ENCODE measurements around the gene TEP1. TPM values are rescaled to one million over a fixed set of nuclear protein-coding genes. Genes with fewer than 3 reads are reported as not detected.
A peak's percentile ranks its signal among the peaks of the same experiment; 100 is the strongest.

The TEP1 gene
- total RNA-seq, 2 experiments from 2014 or later = 60.7 to 63.5 TPM

DNA sequence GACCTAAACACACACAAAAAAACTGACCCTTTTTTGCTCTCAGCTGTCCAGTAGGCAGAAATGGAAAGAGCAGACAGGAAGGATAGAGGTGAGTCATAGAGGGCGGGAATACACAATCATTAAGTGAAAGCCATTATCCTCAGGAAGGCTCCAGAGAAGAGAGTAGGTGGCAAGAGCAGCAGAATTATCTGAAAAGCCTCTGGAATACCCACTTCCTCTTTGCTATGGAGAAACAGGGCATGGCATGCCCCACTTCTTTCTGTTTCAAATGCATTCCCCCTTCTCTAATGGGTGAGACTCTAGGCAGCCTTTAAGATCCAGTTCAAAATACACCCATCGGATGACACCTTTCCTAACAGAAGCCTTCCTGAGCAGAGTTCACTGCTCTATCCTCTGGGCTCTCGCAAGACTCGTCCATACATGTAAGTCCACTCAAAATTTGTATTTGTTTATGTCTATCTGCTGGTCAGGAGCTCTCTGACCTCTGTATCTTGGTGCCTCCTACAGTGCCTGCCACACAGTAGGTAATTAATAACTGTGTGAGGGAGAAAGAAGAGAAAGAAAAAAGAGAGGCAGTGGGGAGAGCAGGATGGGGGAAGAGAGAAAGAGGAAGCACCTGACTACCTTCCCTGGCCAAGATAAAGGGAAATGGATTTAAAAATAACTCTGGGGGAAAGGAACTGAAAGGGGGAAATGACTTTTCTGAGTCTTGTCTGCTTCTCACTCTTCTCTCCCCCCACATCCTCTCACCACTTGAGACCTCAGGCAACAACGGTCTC lies 14.1 kb upstream of the TEP1 start:
- ChIA-PET POLR2A (interaction anchor here (1.8 kb wide), 1 partner anchor 84 kb away, joined by 6 read pairs; the partner anchor contains the start of gene PARP2), CTCF (no interaction called here)
- Mint-ChIP-seq H3K27ac (peak overlapping the region; percentile 28), H3K9me3 (no peaks in the 10 kb centered on the region), H3K27me3 (peaks cover 3% of the 10 kb centered on the region), H3K4me3 (no peak overlapping the region), H3K36me3 (ENCODE audit: low read depth) (no peaks in the 10 kb centered on the region), H3K4me1 (peaks cover 20% of the 10 kb centered on the region)
- no peak for DNase-seq

DNA sequence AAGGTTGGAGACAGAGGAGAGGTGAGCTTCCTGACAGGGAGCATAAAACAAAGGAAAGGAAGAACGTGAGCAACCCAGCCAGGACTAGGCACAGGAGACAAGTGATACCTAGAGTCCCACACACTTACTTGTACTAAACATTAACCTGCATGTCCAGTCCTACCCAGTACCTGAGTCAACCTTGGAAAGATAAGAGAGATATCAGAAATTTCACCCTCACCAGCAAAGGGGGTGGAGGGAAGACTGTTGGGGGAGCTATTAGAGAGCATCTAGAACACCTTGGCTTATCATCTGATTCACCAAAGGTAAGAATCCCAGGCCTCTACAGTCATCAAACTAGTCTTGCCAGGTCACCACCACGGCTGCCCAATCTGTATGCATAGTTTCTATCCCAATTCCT lies 11.6 kb upstream of the TEP1 start:
- Mint-ChIP-seq H3K4me3 (no peak overlapping the region), H3K27me3 (peaks cover 3% of the 10 kb centered on the region), H3K36me3 (ENCODE audit: low read depth) (no peaks in the 10 kb centered on the region), H3K4me1 (peaks cover 20% of the 10 kb centered on the region), H3K27ac (no peak overlapping the region), H3K9me3 (no peaks in the 10 kb centered on the region)
- POLR2A ChIA-PET = interaction anchor here (1.5 to 1.8 kb wide), 3 partner anchors 12 to 82 kb away, joined by 3 to 6 read pairs (median 4); partner anchors contain the start of genes APEX1, OSGEP, PARP2 and TEP1
- no peak for DNase-seq
- CTCF ChIA-PET = interaction anchor here (3.8 kb wide), 1 partner anchor 11 kb away, joined by 28 read pairs; the partner anchor contains the start of gene TEP1

DNA sequence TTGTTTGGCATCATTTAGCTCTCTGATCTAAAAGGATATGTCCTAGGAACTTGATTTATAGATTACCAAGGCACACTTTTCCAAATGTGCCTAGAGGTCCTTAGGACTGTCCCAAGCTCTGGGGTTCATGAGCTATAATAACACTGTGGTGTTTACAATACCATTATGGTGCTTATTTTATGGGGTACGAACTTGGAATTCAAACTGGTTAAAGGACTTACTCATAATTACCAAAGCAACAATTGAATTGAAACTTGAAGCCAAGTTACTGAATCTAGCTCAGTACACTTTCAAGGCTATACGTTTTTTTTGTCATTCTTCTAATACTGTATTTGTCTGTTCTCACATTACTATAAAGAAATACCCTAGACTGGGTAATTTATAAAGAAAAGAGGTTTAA lies 9.6 kb upstream of the TEP1 start:
- H3K36me3 Mint-ChIP-seq (ENCODE audit: low read depth) = no peaks in the 10 kb centered on the region
- no peak for DNase-seq
- H3K4me1 Mint-ChIP-seq = peaks cover 9% of the 10 kb centered on the region
- ChIA-PET CTCF (interaction anchor here (3.8 kb wide), 1 partner anchor 9 kb away, joined by 28 read pairs; the partner anchor contains the start of gene TEP1), POLR2A (interaction anchor here (1.6 kb wide), 1 partner anchor 9 kb away, joined by 5 read pairs; the partner anchor contains the start of gene TEP1)
- H3K27ac Mint-ChIP-seq = no peak overlapping the region
- H3K4me3 Mint-ChIP-seq = no peak overlapping the region
- H3K27me3 Mint-ChIP-seq = peaks cover 3% of the 10 kb centered on the region
- no peaks in the 10 kb centered on the region for H3K9me3 Mint-ChIP-seq

DNA sequence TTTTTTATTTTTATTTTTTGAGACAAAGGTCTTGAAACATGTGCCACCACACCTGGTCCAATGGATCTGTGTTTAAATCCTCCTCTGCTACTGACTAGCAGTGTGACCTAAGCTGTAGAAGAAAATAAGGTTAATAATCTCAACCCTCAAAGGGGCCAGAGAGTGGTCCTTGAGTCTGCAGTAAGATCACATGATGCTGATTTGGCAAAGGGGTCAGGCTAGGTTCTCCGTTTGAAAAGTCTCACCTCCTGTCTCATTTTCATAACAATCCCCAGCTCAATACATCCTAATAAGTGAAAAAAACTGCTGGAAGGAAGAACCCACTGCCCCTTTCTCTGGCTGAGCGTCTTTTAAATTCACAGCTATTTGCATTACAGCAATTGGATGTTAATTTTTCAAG lies 8.0 kb upstream of the TEP1 start:
- CTCF ChIA-PET = interaction anchor here (1.0 kb wide), 1 partner anchor 40 kb away, joined by 3 read pairs; the partner anchor contains the start of gene PIP4P1
- no peaks in the 10 kb centered on the region for H3K36me3 Mint-ChIP-seq (ENCODE audit: low read depth)

DNA sequence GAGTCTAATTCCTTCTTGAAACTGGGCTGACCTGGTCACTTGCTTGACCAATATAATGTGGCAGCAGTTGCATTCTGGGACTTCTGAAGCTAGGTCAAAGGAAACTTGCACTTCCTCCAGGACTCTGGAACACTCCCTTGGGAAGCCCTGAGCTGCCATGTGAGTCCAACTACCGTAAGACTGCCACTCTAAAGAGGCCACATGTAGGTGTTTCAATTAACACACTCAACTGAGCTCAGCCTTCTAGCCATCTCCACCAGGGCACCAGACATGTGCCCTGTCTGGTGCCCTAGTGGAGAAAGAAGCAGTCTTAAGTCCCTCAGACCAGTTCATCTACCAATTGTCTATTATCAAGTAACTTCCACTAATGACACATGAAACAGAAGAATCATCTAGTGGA lies 6.1 kb upstream of the TEP1 start:
- DNase-seq = no peak
- POLR2A ChIA-PET = no interaction called here
- no peaks in the 10 kb centered on the region for H3K9me3 Mint-ChIP-seq
- no peaks in the 10 kb centered on the region for H3K36me3 Mint-ChIP-seq (ENCODE audit: low read depth)
- CTCF ChIA-PET = no interaction called here
- H3K27me3 Mint-ChIP-seq = no peaks in the 10 kb centered on the region
- no peak overlapping the region for H3K27ac Mint-ChIP-seq
- no peak overlapping the region for H3K4me3 Mint-ChIP-seq
- H3K4me1 Mint-ChIP-seq = peaks cover 12% of the 10 kb centered on the region

More for the DNA sequence above, 8.0 kb upstream of the TEP1 start:
- Mint-ChIP-seq H3K27ac (no peak overlapping the region), H3K27me3 (peaks cover 3% of the 10 kb centered on the region), H3K4me1 (peaks cover 1% of the 10 kb centered on the region), H3K9me3 (no peaks in the 10 kb centered on the region), H3K4me3 (no peak overlapping the region)
- DNase-seq = no peak
- POLR2A ChIA-PET = no interaction called here

DNA sequence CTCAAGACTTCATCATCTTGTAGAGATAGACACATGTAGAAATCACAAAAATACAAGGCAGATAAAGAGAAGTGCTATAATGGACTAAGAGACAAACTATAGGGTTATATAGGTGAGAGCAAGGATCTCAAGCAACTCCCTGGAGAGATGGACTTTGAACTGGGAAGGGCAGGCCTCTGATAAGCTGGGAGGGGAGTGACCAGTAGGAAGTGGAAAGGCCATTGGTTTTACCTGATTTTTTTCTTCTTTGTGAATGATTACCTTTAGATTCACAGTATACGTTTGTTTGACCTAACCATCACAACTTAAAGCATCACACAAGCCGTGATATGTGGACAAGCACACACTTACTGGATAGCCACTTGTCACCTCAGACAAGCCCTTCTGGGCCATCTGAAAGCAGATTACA lies 5.2 kb upstream of the TEP1 start:
- POLR2A ChIA-PET = no interaction called here
- H3K4me3 Mint-ChIP-seq = no peak overlapping the region
- no peaks in the 10 kb centered on the region for H3K9me3 Mint-ChIP-seq
- H3K4me1 Mint-ChIP-seq = peaks cover 20% of the 10 kb centered on the region
- H3K36me3 Mint-ChIP-seq (ENCODE audit: low read depth) = no peaks in the 10 kb centered on the region
- no peak for DNase-seq
- H3K27me3 Mint-ChIP-seq = no peaks in the 10 kb centered on the region
- H3K27ac Mint-ChIP-seq = no peak overlapping the region
- CTCF ChIA-PET = interaction anchor here (1.0 kb wide), 1 partner anchor 77 kb away, joined by 3 read pairs; no protein-coding TSS in a partner anchor

DNA sequence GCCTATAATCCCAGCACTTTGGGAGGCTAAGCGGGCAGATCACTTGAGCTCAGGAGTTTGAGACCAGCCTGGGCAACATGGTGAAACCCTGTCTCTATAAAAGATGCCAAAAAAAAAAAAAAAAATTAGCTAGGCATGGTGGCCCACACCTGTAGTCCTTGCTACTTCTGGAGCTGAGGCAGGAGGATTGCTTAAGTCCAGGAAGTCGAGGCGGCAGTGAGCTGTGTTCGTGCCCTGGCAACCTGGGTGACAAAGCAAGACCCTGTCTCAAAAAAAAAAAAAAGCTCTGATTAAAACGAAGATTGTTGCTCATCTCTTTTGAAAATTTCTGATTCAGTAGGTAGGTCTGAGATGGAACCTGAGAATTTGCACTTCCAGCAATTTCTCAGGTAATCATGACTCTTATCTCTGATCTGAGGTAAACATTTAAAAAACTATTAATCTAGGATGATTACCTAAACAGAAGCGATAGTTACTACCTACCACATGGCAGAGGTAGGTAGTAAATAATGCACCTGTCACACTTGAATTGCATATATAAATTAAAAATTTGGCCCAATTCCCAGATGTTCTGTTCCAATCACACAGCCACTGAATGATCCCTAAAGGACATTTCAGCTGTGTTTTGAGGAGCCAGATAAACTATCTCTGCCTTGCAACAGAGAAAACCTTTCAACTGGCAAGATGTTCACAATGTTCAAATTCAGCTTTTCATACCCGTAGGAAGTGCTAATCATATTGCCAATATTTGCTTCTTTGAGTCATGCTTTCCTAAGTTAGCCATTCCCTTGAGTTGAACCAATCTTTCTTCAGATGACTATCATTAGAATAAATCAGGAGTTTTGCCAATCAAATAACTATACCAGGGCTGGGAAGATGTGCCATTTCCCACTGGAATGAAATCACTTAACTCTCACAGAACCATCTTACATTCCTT lies 4.2 kb upstream of the TEP1 start:
- Mint-ChIP-seq H3K4me1 (peaks cover 24% of the 10 kb centered on the region), H3K36me3 (ENCODE audit: low read depth) (peaks cover 4% of the 10 kb centered on the region), H3K9me3 (no peaks in the 10 kb centered on the region), H3K4me3 (no peak overlapping the region), H3K27ac (no peak overlapping the region), H3K27me3 (no peaks in the 10 kb centered on the region)
- no peak for DNase-seq
- POLR2A ChIA-PET = interaction anchor here (1.0 kb wide), 1 partner anchor 74 kb away, joined by 3 read pairs; the partner anchor contains the start of gene PARP2
- CTCF ChIA-PET = interaction anchor here (0.7 to 1.3 kb wide), 3 partner anchors 37 to 78 kb away, joined by 3 to 7 read pairs (median 3); partner anchors contain the start of genes APEX1 and OSGEP

DNA sequence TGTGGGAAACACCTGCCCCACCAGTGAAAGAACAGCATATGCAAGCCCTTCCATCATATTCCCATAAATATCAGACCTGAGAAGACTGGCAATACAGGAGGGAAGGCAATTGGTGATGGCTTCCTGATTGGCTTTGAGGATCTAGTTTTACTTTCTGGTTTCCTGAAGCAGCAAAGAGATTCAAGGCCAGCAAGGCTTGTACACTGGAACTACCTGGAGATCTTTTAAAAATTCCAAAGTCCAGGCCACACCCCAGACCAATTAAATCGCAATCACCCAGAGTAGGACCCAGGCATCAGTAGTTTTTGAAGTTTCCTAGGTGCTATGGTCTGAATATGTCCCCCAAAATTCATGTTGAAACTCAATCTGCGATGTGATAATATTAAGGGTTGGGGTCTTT lies 2.9 kb upstream of the TEP1 start:
- DNase-seq = no peak
- H3K9me3 Mint-ChIP-seq = no peaks in the 10 kb centered on the region
- ChIA-PET CTCF (interaction anchor here (0.8 to 4.4 kb wide), 25 partner anchors 8 to 279 kb away, joined by 3 to 54 read pairs (median 5); partner anchors contain the start of genes APEX1, CCNB1IP1, OSGEP and PARP2), POLR2A (interaction anchor here (1.0 to 5.3 kb wide), 7 partner anchors 13 to 266 kb away, joined by 3 to 41 read pairs (median 18); partner anchors contain the start of genes APEX1, OSGEP, PARP2 and PIP4P1)
- no peak overlapping the region for H3K4me3 Mint-ChIP-seq
- peaks cover 33% of the 10 kb centered on the region for H3K4me1 Mint-ChIP-seq
- H3K27me3 Mint-ChIP-seq = no peaks in the 10 kb centered on the region
- H3K27ac Mint-ChIP-seq = no peak overlapping the region
- peaks cover 6% of the 10 kb centered on the region for H3K36me3 Mint-ChIP-seq (ENCODE audit: low read depth)

DNA sequence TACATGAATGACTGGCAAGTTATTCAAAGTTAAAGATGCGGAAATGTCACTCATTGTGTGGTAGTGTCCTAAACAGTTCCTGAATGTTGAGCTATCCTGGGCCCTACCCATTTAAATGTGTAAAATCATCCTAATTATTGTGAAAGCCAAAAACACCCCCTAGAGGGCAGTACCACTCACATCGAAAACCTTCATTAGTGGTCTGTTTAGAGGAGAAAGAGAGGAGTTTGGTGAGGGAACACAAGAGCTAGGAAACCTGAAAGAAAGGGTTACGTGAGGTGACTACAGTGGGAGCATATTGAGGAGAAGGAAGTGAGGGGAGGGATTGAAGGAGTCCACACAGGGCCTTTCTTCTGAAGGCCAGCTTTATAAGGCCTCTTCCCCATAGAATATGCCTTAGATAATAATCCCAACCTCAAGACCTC lies 2.5 kb upstream of the TEP1 start:
- H3K36me3 Mint-ChIP-seq (ENCODE audit: low read depth) = peaks cover 9% of the 10 kb centered on the region
- no peak overlapping the region for H3K27ac Mint-ChIP-seq
- no peaks in the 10 kb centered on the region for H3K27me3 Mint-ChIP-seq
- DNase-seq = peak; percentile 33
- H3K4me3 Mint-ChIP-seq = no peak overlapping the region
- POLR2A ChIA-PET = interaction anchor here (1.0 to 5.3 kb wide), 7 partner anchors 13 to 266 kb away, joined by 3 to 41 read pairs (median 18); partner anchors contain the start of genes APEX1, OSGEP, PARP2 and PIP4P1
- H3K4me1 Mint-ChIP-seq = peaks cover 37% of the 10 kb centered on the region
- H3K9me3 Mint-ChIP-seq = no peaks in the 10 kb centered on the region
- CTCF ChIA-PET = interaction anchor here (0.6 to 4.4 kb wide), 33 partner anchors 9 to 280 kb away, joined by 3 to 54 read pairs (median 4); partner anchors contain the start of genes APEX1, CCNB1IP1, OSGEP and PARP2

DNA sequence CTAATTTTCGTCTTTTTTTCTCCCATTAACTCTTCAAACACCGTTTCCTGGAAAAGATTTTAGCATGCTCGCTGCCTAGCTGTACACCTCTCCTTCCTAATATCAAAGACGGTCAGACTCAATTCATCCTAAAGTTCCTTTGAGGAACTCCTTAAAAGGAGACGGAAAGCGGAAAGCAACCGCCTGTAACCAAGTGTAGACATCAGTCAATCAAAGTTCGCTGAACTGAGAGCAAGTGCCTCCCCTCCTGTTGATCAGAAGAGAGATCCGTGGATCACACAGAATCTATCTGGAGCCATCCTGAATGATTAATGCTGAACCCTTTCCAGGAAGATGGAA lies 412 bp upstream of the TEP1 start:
- Mint-ChIP-seq H3K4me1 (peaks cover 45% of the 10 kb centered on the region), H3K27me3 (no peaks in the 10 kb centered on the region), H3K36me3 (ENCODE audit: low read depth) (peaks cover 16% of the 10 kb centered on the region), H3K9me3 (no peaks in the 10 kb centered on the region), H3K27ac (peak overlapping the region; percentile 98), H3K4me3 (peak overlapping the region; percentile 97)
- peak; percentile 39 for DNase-seq
- POLR2A ChIA-PET = interaction anchor here (0.9 to 5.3 kb wide), 13 partner anchors 9 to 270 kb away, joined by 3 to 41 read pairs (median 5); partner anchors contain the start of genes APEX1, OSGEP, PARP2 and PIP4P1
- CTCF ChIA-PET = interaction anchor here (0.7 to 4.4 kb wide), 14 partner anchors 9 to 267 kb away, joined by 3 to 54 read pairs (median 9); partner anchors contain the start of genes APEX1, OSGEP, PARP2 and PIP4P1

DNA sequence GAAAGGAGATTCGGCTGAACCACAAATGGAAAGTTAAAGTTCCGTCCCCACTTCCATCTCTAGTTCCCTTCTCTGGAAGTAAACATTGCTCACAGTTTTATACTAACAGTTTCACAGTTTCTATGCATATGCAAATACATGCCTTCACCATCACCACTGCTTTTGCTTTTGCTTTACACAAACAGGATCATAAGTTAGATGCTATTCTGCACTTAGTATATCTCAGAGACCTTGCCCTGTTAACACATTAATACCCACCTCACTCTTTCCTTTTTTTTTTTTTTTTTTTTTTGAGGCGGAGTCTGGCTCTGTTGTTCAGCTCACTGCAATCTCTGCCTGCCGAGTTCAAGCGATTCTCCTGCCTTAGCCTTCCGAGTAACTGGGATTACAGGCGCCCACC lies 890 bp downstream of the TEP1 start:
- no peaks in the 10 kb centered on the region for H3K9me3 Mint-ChIP-seq
- DNase-seq = no peak
- peaks cover 27% of the 10 kb centered on the region for H3K36me3 Mint-ChIP-seq (ENCODE audit: low read depth)
- peak overlapping the region; percentile 98 for H3K27ac Mint-ChIP-seq
- CTCF ChIA-PET = interaction anchor here (0.5 to 4.4 kb wide), 7 partner anchors 12 to 278 kb away, joined by 3 to 54 read pairs (median 28); partner anchors contain the start of genes APEX1, OSGEP and PARP2
- H3K4me1 Mint-ChIP-seq = peaks cover 51% of the 10 kb centered on the region
- POLR2A ChIA-PET = interaction anchor here (0.6 to 5.3 kb wide), 9 partner anchors 9 to 271 kb away, joined by 3 to 41 read pairs (median 6); partner anchors contain the start of genes APEX1, OSGEP, PARP2 and PIP4P1
- H3K4me3 Mint-ChIP-seq = peak overlapping the region; percentile 97
- H3K27me3 Mint-ChIP-seq = no peaks in the 10 kb centered on the region

DNA sequence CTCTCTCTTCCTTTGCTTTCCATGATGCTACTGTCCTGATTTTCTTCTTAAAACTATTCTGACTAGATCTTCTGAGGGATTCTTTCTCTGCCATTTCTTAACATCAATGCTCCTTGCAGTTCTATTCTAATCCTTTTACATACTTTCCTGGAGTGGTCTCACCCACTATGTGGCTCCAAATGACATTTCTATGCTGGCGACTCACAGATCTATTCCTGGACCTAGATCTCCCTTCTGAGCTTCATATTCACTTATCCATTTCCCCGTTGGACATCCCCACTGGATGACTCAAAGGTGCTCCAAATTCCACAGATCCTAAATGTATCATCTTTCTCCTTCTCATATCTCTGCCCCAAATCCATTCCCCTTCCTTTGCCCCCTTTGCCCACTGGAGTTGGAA lies 4.1 kb downstream of the TEP1 start:
- Mint-ChIP-seq H3K9me3 (no peaks in the 10 kb centered on the region), H3K36me3 (ENCODE audit: low read depth) (peaks cover 53% of the 10 kb centered on the region), H3K27ac (no peak overlapping the region), H3K4me1 (peaks cover 55% of the 10 kb centered on the region), H3K27me3 (no peaks in the 10 kb centered on the region), H3K4me3 (no peak overlapping the region)
- ChIA-PET CTCF (no interaction called here), POLR2A (interaction anchor here (1.9 kb wide), 1 partner anchor 8 kb away, joined by 7 read pairs; no protein-coding TSS in a partner anchor)
- DNase-seq = no peak

All from activated CD4-positive, alpha-beta memory T cell treated with anti-CD3 and anti-CD28 coated beads, Interleukin-2, amount 10 ng/mL, durations not matched to agents 7 days and 5 days (primary cell).